WTC11 (cell line): Measurements from ENCODE around the gene RNF212B. TPM values are rescaled to one million over a fixed set of nuclear protein-coding genes. Genes with fewer than 3 reads are reported as not detected.

Experiments
- CBFB ChIP-seq: sonication (generic); formaldehyde crosslinking; IDR thresholded peaks from 2 replicates; pipeline ENCODE4 v1.8.1; 2022; ENCODE audit warnings: mild to moderate bottlenecking, low read depth, missing genetic modification reagents
- CREB1 ChIP-seq: sonication (generic); formaldehyde crosslinking; IDR thresholded peaks from 2 replicates; pipeline ENCODE4 v1.8.0; 2023; ENCODE audit warnings: mild to moderate bottlenecking, missing genetic modification reagents
- CREM ChIP-seq: sonication (generic); formaldehyde crosslinking; IDR thresholded peaks from 2 replicates; pipeline ENCODE4 v1.8.1; 2022; ENCODE audit warnings: mild to moderate bottlenecking, missing genetic modification reagents, moderate library complexity
- ELF4 ChIP-seq: sonication (generic); formaldehyde crosslinking; IDR thresholded peaks from 2 replicates; pipeline ENCODE4 v1.8.1; 2022; ENCODE audit warnings: low read depth, mild to moderate bottlenecking, moderate library complexity, missing genetic modification reagents
- EMX1 ChIP-seq: fragments of 250-450 bp; sonication (Bioruptor Pico); IDR thresholded peaks from 2 replicates; pipeline ENCODE4 v1.8.0; 2021; ENCODE audit warnings: mild to moderate bottlenecking
- FOXP1 ChIP-seq: sonication (generic); formaldehyde crosslinking; IDR thresholded peaks from 2 replicates; pipeline ENCODE4 v1.8.0; 2022; ENCODE audit warnings: missing genetic modification reagents, mild to moderate bottlenecking, moderate library complexity, borderline replicate concordance
- GABPB1 ChIP-seq: sonication (generic); formaldehyde crosslinking; IDR thresholded peaks from 2 replicates; pipeline ENCODE4 v1.8.1; 2023; ENCODE audit warnings: mild to moderate bottlenecking, missing genetic modification reagents
- GRHL2 ChIP-seq: fragments of 250-450 bp; sonication (Bioruptor Pico); IDR thresholded peaks from 2 replicates; pipeline ENCODE4 v1.8.0; 2022; ENCODE audit warnings: mild to moderate bottlenecking, moderate library complexity; ENCODE audit not compliant: insufficient replicate concordance, severe bottlenecking
- NFYB ChIP-seq: sonication (generic); formaldehyde crosslinking; conservative IDR thresholded peaks from 2 replicates; pipeline ENCODE4 v1.8.0; 2022; ENCODE audit warnings: low read depth, missing genetic modification reagents
- SOX15 ChIP-seq: fragments of 250-450 bp; sonication (Bioruptor Pico); IDR thresholded peaks from 2 replicates; pipeline ENCODE4 v1.9.0; 2021; ENCODE audit warnings: mild to moderate bottlenecking
- SP1 ChIP-seq: sonication (generic); formaldehyde crosslinking; conservative IDR thresholded peaks from 2 replicates; pipeline ENCODE4 v1.8.1; 2022; ENCODE audit warnings: missing genetic modification reagents
- TEAD4 ChIP-seq: sonication (generic); formaldehyde crosslinking; IDR thresholded peaks from 2 replicates; pipeline ENCODE4 v1.8.0; 2022; ENCODE audit warnings: mild to moderate bottlenecking, missing genetic modification reagents
- TP53 ChIP-seq: sonication (generic); formaldehyde crosslinking; IDR thresholded peaks from 2 replicates; pipeline ENCODE4 v1.8.1; 2023; ENCODE audit warnings: mild to moderate bottlenecking, missing genetic modification reagents
- ZNF121 ChIP-seq: sonication (generic); formaldehyde crosslinking; IDR thresholded peaks from 2 replicates; pipeline ENCODE4 v1.8.0; 2023; ENCODE audit warnings: missing genetic modification reagents
- ZNF138 ChIP-seq: sonication (generic); formaldehyde crosslinking; conservative IDR thresholded peaks from 2 replicates; pipeline ENCODE4 v1.8.1; 2022; ENCODE audit warnings: mild to moderate bottlenecking, moderate library complexity, missing genetic modification reagents
- ZNF416 ChIP-seq: fragments of 250-450 bp; sonication (Bioruptor Pico); IDR thresholded peaks from 2 replicates; pipeline ENCODE4 v1.9.0; 2021; ENCODE audit warnings: mild to moderate bottlenecking, inconsistent platforms
- total RNA-seq: library from RNA; stranded (reverse); gene quantifications from 3 replicates; pipeline ENCODE4 v1.2.3, GENCODE V29; 2021
- TF ChIP-seq, protein P1 (sequence below): fragments of 250-450 bp; sonication (Bioruptor Pico); IDR thresholded peaks from 2 replicates; pipeline ENCODE4 v1.9.0; 2021; ENCODE audit warnings: mild to moderate bottlenecking
- TF ChIP-seq, protein P2 (sequence below): fragments of 250-450 bp; sonication (Bioruptor Pico); IDR thresholded peaks from 2 replicates; pipeline ENCODE4 v1.8.0; 2021; ENCODE audit warnings: mild to moderate bottlenecking
- TF ChIP-seq, protein P3 (sequence below): sonication (generic); formaldehyde crosslinking; IDR thresholded peaks from 2 replicates; pipeline ENCODE4 v1.8.1; 2023; ENCODE audit warnings: mild to moderate bottlenecking, missing genetic modification reagents
- TF ChIP-seq, protein P4 (sequence below): sonication (generic); formaldehyde crosslinking; IDR thresholded peaks from 2 replicates; pipeline ENCODE4 v1.8.0; 2023; ENCODE audit warnings: mild to moderate bottlenecking, missing genetic modification reagents
- TF ChIP-seq, protein P5 (sequence below): fragments of 250-450 bp; sonication (Bioruptor Pico); IDR thresholded peaks from 2 replicates; pipeline ENCODE4 v1.9.0; 2021; ENCODE audit warnings: mild to moderate bottlenecking
- TF ChIP-seq, protein P6 (sequence below): sonication (generic); formaldehyde crosslinking; IDR thresholded peaks from 2 replicates; pipeline ENCODE4 v1.8.0; 2023; ENCODE audit warnings: missing genetic modification reagents
- TF ChIP-seq, protein P7 (sequence below): sonication (generic); formaldehyde crosslinking; IDR thresholded peaks from 2 replicates; pipeline ENCODE4 v1.8.1; 2022; ENCODE audit warnings: mild to moderate bottlenecking, moderate library complexity, missing genetic modification reagents
- TF ChIP-seq, protein P8 (sequence below): sonication (generic); formaldehyde crosslinking; conservative IDR thresholded peaks from 2 replicates; pipeline ENCODE4 v1.8.1; 2022; ENCODE audit warnings: mild to moderate bottlenecking, missing genetic modification reagents
- TF ChIP-seq, protein P9 (sequence below): sonication (generic); formaldehyde crosslinking; IDR thresholded peaks from 2 replicates; pipeline ENCODE4 v1.8.0; 2022; ENCODE audit warnings: mild to moderate bottlenecking, missing genetic modification reagents

RNF212B gene
- total RNA-seq, 1 experiment from 2014 or later = 0.46 TPM

DNA sequence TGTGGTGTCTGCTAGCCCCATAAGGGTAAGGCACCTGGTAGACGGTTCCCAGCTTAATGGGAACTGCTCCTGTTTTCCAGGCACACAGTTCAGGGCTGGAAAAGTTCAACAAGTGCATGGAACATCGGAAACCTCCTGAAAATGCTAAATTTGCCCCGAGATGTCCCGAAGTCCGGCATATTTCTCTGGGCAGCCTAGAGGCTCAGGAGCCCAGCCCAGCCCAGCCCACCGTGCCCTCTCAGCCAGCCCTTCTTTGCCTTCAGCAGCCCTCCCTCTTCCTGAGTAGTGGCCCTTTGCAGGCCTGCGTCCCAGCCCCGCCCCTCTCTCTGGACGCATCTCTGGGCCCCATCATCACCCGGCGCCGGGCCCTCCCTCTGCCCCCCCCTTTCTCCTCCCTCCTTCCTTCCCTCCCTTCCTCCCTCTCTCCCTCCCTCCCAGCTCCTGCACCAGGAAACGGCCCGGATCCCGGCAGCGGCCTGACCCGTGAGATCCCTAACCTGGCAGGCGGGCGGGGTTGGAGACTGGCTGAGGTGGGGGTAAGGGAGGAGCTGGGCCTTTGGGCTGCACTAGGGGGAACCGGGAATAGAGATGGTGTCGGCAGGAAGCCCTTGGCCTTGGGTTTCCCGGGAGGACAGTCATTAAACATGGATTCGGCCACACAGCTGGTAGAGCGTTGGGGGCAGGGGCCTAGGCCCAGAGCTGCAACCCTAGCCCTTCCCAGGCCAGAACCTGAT, 68.8 kb downstream of the RNF212B start, which contains the start of gene BCL2L2 (continued):
- TF ChIP-seq, protein P1, sequence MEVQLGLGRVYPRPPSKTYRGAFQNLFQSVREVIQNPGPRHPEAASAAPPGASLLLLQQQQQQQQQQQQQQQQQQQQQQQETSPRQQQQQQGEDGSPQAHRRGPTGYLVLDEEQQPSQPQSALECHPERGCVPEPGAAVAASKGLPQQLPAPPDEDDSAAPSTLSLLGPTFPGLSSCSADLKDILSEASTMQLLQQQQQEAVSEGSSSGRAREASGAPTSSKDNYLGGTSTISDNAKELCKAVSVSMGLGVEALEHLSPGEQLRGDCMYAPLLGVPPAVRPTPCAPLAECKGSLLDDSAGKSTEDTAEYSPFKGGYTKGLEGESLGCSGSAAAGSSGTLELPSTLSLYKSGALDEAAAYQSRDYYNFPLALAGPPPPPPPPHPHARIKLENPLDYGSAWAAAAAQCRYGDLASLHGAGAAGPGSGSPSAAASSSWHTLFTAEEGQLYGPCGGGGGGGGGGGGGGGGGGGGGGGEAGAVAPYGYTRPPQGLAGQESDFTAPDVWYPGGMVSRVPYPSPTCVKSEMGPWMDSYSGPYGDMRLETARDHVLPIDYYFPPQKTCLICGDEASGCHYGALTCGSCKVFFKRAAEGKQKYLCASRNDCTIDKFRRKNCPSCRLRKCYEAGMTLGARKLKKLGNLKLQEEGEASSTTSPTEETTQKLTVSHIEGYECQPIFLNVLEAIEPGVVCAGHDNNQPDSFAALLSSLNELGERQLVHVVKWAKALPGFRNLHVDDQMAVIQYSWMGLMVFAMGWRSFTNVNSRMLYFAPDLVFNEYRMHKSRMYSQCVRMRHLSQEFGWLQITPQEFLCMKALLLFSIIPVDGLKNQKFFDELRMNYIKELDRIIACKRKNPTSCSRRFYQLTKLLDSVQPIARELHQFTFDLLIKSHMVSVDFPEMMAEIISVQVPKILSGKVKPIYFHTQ = no peak
- TF ChIP-seq ELF4 (CRISPR knock-in tag) (peak; percentile 53; the same call in 1 of the 2 replicates), ZNF121 (CRISPR knock-in tag) (0 out of 2 replicates have a peak, but pooled peaks have one; percentile 12), CREM (peak; percentile 96), CBFB (CRISPR knock-in tag) (no peak), ZNF138 (CRISPR knock-in tag) (no peak), SP1 (CRISPR knock-in tag) (peak; percentile 95), SOX15 (CRISPR knock-in tag) (no peak), CREB1 (CRISPR knock-in tag) (peak; percentile 50; the same call in 1 of the 2 replicates), ZNF416 (CRISPR knock-in tag) (no peak), GRHL2 (CRISPR knock-in tag) (no peak), TEAD4 (CRISPR knock-in tag) (no peak), NFYB (CRISPR knock-in tag) (no peak), TP53 (CRISPR knock-in tag) (no peak), EMX1 (no peak), FOXP1 (0 out of 2 replicates have a peak, but pooled peaks have one; percentile 53), GABPB1 (peak; percentile 80)
- TF ChIP-seq, protein P2, sequence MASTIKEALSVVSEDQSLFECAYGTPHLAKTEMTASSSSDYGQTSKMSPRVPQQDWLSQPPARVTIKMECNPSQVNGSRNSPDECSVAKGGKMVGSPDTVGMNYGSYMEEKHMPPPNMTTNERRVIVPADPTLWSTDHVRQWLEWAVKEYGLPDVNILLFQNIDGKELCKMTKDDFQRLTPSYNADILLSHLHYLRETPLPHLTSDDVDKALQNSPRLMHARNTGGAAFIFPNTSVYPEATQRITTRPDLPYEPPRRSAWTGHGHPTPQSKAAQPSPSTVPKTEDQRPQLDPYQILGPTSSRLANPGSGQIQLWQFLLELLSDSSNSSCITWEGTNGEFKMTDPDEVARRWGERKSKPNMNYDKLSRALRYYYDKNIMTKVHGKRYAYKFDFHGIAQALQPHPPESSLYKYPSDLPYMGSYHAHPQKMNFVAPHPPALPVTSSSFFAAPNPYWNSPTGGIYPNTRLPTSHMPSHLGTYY (CRISPR knock-in tag) = no peak
- TF ChIP-seq, protein P3, sequence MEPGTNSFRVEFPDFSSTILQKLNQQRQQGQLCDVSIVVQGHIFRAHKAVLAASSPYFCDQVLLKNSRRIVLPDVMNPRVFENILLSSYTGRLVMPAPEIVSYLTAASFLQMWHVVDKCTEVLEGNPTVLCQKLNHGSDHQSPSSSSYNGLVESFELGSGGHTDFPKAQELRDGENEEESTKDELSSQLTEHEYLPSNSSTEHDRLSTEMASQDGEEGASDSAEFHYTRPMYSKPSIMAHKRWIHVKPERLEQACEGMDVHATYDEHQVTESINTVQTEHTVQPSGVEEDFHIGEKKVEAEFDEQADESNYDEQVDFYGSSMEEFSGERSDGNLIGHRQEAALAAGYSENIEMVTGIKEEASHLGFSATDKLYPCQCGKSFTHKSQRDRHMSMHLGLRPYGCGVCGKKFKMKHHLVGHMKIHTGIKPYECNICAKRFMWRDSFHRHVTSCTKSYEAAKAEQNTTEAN (CRISPR knock-in tag) = peak; percentile 24; the same call in 1 of the 2 replicates
- TF ChIP-seq, protein P4, sequence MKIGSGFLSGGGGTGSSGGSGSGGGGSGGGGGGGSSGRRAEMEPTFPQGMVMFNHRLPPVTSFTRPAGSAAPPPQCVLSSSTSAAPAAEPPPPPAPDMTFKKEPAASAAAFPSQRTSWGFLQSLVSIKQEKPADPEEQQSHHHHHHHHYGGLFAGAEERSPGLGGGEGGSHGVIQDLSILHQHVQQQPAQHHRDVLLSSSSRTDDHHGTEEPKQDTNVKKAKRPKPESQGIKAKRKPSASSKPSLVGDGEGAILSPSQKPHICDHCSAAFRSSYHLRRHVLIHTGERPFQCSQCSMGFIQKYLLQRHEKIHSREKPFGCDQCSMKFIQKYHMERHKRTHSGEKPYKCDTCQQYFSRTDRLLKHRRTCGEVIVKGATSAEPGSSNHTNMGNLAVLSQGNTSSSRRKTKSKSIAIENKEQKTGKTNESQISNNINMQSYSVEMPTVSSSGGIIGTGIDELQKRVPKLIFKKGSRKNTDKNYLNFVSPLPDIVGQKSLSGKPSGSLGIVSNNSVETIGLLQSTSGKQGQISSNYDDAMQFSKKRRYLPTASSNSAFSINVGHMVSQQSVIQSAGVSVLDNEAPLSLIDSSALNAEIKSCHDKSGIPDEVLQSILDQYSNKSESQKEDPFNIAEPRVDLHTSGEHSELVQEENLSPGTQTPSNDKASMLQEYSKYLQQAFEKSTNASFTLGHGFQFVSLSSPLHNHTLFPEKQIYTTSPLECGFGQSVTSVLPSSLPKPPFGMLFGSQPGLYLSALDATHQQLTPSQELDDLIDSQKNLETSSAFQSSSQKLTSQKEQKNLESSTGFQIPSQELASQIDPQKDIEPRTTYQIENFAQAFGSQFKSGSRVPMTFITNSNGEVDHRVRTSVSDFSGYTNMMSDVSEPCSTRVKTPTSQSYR (CRISPR knock-in tag) = peak; percentile 33; the same call in 1 of the 2 replicates
- TF ChIP-seq, protein P5, sequence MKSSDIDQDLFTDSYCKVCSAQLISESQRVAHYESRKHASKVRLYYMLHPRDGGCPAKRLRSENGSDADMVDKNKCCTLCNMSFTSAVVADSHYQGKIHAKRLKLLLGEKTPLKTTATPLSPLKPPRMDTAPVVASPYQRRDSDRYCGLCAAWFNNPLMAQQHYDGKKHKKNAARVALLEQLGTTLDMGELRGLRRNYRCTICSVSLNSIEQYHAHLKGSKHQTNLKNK (CRISPR knock-in tag) = 0 out of 2 replicates have a peak, but pooled peaks have one; percentile 18
- TF ChIP-seq, protein P6, sequence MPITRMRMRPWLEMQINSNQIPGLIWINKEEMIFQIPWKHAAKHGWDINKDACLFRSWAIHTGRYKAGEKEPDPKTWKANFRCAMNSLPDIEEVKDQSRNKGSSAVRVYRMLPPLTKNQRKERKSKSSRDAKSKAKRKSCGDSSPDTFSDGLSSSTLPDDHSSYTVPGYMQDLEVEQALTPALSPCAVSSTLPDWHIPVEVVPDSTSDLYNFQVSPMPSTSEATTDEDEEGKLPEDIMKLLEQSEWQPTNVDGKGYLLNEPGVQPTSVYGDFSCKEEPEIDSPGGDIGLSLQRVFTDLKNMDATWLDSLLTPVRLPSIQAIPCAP (CRISPR knock-in tag) = 0 out of 2 replicates have a peak, but pooled peaks have one; percentile 32
- TF ChIP-seq, protein P7, sequence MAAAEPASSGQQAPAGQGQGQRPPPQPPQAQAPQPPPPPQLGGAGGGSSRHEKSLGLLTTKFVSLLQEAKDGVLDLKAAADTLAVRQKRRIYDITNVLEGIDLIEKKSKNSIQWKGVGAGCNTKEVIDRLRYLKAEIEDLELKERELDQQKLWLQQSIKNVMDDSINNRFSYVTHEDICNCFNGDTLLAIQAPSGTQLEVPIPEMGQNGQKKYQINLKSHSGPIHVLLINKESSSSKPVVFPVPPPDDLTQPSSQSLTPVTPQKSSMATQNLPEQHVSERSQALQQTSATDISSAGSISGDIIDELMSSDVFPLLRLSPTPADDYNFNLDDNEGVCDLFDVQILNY (CRISPR knock-in tag) = peak; percentile 62; the same call in 1 of the 2 replicates
- TF ChIP-seq, protein P8, sequence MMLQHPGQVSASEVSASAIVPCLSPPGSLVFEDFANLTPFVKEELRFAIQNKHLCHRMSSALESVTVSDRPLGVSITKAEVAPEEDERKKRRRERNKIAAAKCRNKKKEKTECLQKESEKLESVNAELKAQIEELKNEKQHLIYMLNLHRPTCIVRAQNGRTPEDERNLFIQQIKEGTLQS (CRISPR knock-in tag) = no peak
- TF ChIP-seq, protein P9, sequence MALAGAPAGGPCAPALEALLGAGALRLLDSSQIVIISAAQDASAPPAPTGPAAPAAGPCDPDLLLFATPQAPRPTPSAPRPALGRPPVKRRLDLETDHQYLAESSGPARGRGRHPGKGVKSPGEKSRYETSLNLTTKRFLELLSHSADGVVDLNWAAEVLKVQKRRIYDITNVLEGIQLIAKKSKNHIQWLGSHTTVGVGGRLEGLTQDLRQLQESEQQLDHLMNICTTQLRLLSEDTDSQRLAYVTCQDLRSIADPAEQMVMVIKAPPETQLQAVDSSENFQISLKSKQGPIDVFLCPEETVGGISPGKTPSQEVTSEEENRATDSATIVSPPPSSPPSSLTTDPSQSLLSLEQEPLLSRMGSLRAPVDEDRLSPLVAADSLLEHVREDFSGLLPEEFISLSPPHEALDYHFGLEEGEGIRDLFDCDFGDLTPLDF (CRISPR knock-in tag) = peak; percentile 51; the same call in 1 of the 2 replicates
